HEK293 (cell line): ENCODE data around the gene CEP104.

ENCODE experiments used
- GLI4 ChIP-seq: fragments of 450-650 bp; formaldehyde crosslinking; IDR thresholded peaks from 2 replicates; pipeline ENCODE4 v1.5.1; 2016; ENCODE audit warnings: missing biosample characterization, missing genetic modification characterization
- ZNF335 ChIP-seq: fragments of 450-650 bp; formaldehyde crosslinking; conservative IDR thresholded peaks from 2 replicates; pipeline ENCODE4 v1.5.1; 2016; ENCODE audit warnings: missing biosample characterization, missing genetic modification characterization
- ZNF548 ChIP-seq: fragments of 450-650 bp; formaldehyde crosslinking; IDR thresholded peaks from 2 replicates; pipeline ENCODE4 v1.5.1; 2016; ENCODE audit warnings: missing biosample characterization, missing genetic modification characterization
- ZSCAN5A ChIP-seq: fragments of 450-650 bp; formaldehyde crosslinking; IDR thresholded peaks from 2 replicates; pipeline ENCODE4 v1.5.1; 2016; ENCODE audit warnings: missing biosample characterization, missing genetic modification characterization
- TF ChIP-seq, protein P1 (sequence below): sonication (generic); formaldehyde crosslinking; IDR thresholded peaks from 2 replicates; pipeline ENCODE4 v1.8.1; 2022; ENCODE audit warnings: mild to moderate bottlenecking, moderate library complexity, missing genetic modification reagents
- TF ChIP-seq, protein P2 (sequence below): fragments of 450-650 bp; formaldehyde crosslinking; IDR thresholded peaks from 2 replicates; pipeline ENCODE4 v1.5.1; 2016; ENCODE audit warnings: missing biosample characterization, missing genetic modification characterization

GRCh38 chr1:3881193-3881480 is 24.1 kb upstream of the CEP104 start:
- TF ChIP-seq, protein P1, sequence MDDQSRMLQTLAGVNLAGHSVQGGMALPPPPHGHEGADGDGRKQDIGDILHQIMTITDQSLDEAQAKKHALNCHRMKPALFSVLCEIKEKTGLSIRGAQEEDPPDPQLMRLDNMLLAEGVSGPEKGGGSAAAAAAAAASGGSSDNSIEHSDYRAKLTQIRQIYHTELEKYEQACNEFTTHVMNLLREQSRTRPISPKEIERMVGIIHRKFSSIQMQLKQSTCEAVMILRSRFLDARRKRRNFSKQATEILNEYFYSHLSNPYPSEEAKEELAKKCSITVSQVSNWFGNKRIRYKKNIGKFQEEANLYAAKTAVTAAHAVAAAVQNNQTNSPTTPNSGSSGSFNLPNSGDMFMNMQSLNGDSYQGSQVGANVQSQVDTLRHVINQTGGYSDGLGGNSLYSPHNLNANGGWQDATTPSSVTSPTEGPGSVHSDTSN (CRISPR knock-in tag), result no peak
- TF ChIP-seq ZNF335 (no peak), ZNF548 (tag by site-specific recombination) (no peak), GLI4 (tag by site-specific recombination) (no peak), ZSCAN5A (tag by site-specific recombination) (no peak)
- TF ChIP-seq, protein P2, sequence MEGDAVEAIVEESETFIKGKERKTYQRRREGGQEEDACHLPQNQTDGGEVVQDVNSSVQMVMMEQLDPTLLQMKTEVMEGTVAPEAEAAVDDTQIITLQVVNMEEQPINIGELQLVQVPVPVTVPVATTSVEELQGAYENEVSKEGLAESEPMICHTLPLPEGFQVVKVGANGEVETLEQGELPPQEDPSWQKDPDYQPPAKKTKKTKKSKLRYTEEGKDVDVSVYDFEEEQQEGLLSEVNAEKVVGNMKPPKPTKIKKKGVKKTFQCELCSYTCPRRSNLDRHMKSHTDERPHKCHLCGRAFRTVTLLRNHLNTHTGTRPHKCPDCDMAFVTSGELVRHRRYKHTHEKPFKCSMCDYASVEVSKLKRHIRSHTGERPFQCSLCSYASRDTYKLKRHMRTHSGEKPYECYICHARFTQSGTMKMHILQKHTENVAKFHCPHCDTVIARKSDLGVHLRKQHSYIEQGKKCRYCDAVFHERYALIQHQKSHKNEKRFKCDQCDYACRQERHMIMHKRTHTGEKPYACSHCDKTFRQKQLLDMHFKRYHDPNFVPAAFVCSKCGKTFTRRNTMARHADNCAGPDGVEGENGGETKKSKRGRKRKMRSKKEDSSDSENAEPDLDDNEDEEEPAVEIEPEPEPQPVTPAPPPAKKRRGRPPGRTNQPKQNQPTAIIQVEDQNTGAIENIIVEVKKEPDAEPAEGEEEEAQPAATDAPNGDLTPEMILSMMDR (tag by site-specific recombination), result no peak
